Esophagus squamous epithelium (tissue), 4 donors: ENCODE measurements around the gene YAE1.

ENCODE experiments used
- POLR2A ChIP-seq, 4 donors: fragments of 450-650 bp; IDR thresholded peaks; one replicate each; pipeline ENCODE4 v1.6.1; 2017; ENCODE audit warnings: antibody characterized with exemption in 4 of 4, mild to moderate bottlenecking in 4 of 4, moderate library complexity in 3 of 4
- TF ChIP-seq, protein P1 (sequence below), 6 experiments: fragments of 450-650 bp in 4 of 6; fragments of 200-600 bp in 2 of 6; sonication (generic) in 2 of 6; IDR thresholded peaks; one replicate each; pipeline ENCODE4 v1.5.1; 2016 to 2019; ENCODE audit warnings: antibody characterized with exemption in 6 of 6, mild to moderate bottlenecking in 4 of 6, moderate library complexity in 4 of 6

DNA sequence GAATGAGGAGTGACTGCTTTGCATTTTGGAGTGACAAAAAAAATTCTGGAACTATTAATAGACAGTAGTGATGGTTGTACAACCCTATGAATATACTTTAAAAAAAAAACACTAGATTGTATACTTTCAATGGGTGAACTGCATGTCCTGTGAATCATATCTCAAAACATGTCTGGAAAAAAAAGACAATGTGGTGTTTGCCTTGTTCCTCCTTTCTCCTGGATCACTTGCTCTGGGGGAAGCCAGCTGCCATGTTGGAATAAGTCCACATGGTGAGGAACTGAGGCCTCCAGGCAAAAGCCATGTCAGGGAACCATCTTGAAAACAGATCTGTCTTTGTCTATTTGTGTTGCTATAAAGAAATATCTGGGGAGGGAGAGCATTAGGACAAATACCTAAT lies 39.5 kb upstream of the YAE1 start:
- TF ChIP-seq POLR2A (IDR thresholded peaks at IDR 0.05) = no peak
- TF ChIP-seq, protein P1, sequence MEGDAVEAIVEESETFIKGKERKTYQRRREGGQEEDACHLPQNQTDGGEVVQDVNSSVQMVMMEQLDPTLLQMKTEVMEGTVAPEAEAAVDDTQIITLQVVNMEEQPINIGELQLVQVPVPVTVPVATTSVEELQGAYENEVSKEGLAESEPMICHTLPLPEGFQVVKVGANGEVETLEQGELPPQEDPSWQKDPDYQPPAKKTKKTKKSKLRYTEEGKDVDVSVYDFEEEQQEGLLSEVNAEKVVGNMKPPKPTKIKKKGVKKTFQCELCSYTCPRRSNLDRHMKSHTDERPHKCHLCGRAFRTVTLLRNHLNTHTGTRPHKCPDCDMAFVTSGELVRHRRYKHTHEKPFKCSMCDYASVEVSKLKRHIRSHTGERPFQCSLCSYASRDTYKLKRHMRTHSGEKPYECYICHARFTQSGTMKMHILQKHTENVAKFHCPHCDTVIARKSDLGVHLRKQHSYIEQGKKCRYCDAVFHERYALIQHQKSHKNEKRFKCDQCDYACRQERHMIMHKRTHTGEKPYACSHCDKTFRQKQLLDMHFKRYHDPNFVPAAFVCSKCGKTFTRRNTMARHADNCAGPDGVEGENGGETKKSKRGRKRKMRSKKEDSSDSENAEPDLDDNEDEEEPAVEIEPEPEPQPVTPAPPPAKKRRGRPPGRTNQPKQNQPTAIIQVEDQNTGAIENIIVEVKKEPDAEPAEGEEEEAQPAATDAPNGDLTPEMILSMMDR (IDR thresholded peaks at IDR 0.05) = no peak
